HepG2 (cell line): ENCODE measurements around the gene NRAP. TPM values are rescaled to one million over a fixed set of nuclear protein-coding genes. Genes with fewer than 3 reads are reported as not detected.

ENCODE experiments used
- ATAC-seq: fragments of 200-7000 bp; cut with Tn5 transposase; 3 replicates; pipeline ENCODE4 v1.9.1; 2020; ENCODE audit warnings: mild to moderate bottlenecking, moderate library complexity
- BruUV-seq: library from RNA; stranded (reverse); fragments of 400-500 nt; replicated peaks from 2 replicates; lab custom pipeline; 2021; lab: Mats Ljungman, UMichigan
- CTCF ChIA-PET: fragments of 300-600 bp; formaldehyde crosslinking; extraction: SDS; loops from one replicate; lab custom pipeline; 2021; ENCODE audit warnings: low total read pairs, inconsistent platforms, low intra/inter-chr PET ratio; lab: Yijun Ruan, JAX
- POLR2A ChIA-PET: fragments of 350-600 bp; sonication (Branson Sonifier 250); formaldehyde crosslinking; loops from one replicate; lab custom pipeline; 2020; ENCODE audit warnings: antibody characterized with exemption, inconsistent platforms; lab: Yijun Ruan, JAX
- DNase-seq: peaks from one replicate; pipeline ENCODE4 v3.0.0-alpha.2; 2015; ENCODE audit warnings: low spot score
- FAIRE-seq: peaks from 3 replicates; lab custom pipeline; 2011; peaks lifted over from hg19 to GRCh38; lab: Jason Lieb, UNC
- H2AFZ ChIP-seq: one replicate; pipeline ENCODE4 v1.6.1; 2011; ENCODE audit warnings: low read length, inconsistent platforms
- H3K27ac ChIP-seq: fragments of 300-600 bp; 3 replicates; pipeline ENCODE4 v1.8.0; 2011; ENCODE audit warnings: mixed run types, mild to moderate bottlenecking, mixed read lengths, low read length, inconsistent platforms; ENCODE audit not compliant: insufficient read depth; ENCODE audit errors: extremely low read length
- H3K27me3 ChIP-seq, 2 experiments: fragments of 200-600 bp in 1 of 2; 2 replicates in 1 of 2; 3 replicates in 1 of 2; pipeline versions ENCODE4 v1.6.0 to v1.8.0; 2011; ENCODE audit warnings: low read length in 2 of 2, mild to moderate bottlenecking in 2 of 2, moderate library complexity in 2 of 2, inconsistent platforms in 1 of 2; ENCODE audit not compliant: insufficient read depth in 2 of 2, control insufficient read depth in 1 of 2
- H3K36me3 ChIP-seq, 2 experiments: fragments of 200-600 bp in 1 of 2; replicated peaks in 1 of 2; 2 replicates in 1 of 2; 3 replicates in 1 of 2; pipeline versions ENCODE4 v1.5.1 to v1.8.0; 2011; ENCODE audit warnings: low read length in 2 of 2, inconsistent platforms in 1 of 2; ENCODE audit not compliant: insufficient read depth in 2 of 2, control insufficient read depth in 1 of 2
- H3K4me1 ChIP-seq: 2 replicates; pipeline ENCODE4 v1.5.1; 2012; ENCODE audit warnings: low read length, inconsistent platforms; ENCODE audit not compliant: insufficient read depth
- H3K4me2 ChIP-seq: 2 replicates; pipeline ENCODE4 v1.6.0; 2011; ENCODE audit warnings: low read depth, low read length, inconsistent platforms
- H3K4me3 ChIP-seq, 3 experiments: fragments of 200-600 bp in 1 of 3; sonication (generic), shearing (Covaris generic) in 1 of 3; replicated peaks in 1 of 3; 2 replicates each; pipeline ENCODE4 v1.5.1; 2011 to 2016; ENCODE audit warnings: low read length in 3 of 3, inconsistent platforms in 2 of 3, low read depth in 2 of 3, mild to moderate bottlenecking in 2 of 3, control low read depth in 1 of 3, mixed read lengths in 1 of 3; ENCODE audit not compliant: insufficient read depth in 1 of 3
- H3K79me2 ChIP-seq: one replicate; pipeline ENCODE4 v1.6.1; 2011; ENCODE audit warnings: low read length, inconsistent platforms; ENCODE audit not compliant: insufficient read depth
- H3K9ac ChIP-seq: 2 replicates; pipeline ENCODE4 v1.6.0; 2011; ENCODE audit warnings: mild to moderate bottlenecking, low read depth, low read length, inconsistent platforms; ENCODE audit not compliant: insufficient read depth
- H3K9me3 ChIP-seq: 2 replicates; pipeline ENCODE4 v1.5.1; 2012; ENCODE audit warnings: mild to moderate bottlenecking, low read length
- H4K20me1 ChIP-seq: 2 replicates; pipeline ENCODE4 v1.6.0; 2011; ENCODE audit warnings: inconsistent platforms, mild to moderate bottlenecking, low read length, moderate library complexity; ENCODE audit not compliant: insufficient read depth
- CEBPG ChIP-seq: IDR thresholded peaks from 2 replicates; pipeline ENCODE4 v1.6.1; 2016
- ETV5 ChIP-seq: IDR thresholded peaks from 2 replicates; pipeline ENCODE4 v1.6.1; 2018; ENCODE audit warnings: missing biosample characterization, missing genetic modification reagents, inconsistent platforms, borderline replicate concordance
- FOXC1 ChIP-seq: sonication (generic); formaldehyde crosslinking; IDR thresholded peaks from 2 replicates; pipeline ENCODE4 v1.8.0; 2022; ENCODE audit warnings: mild to moderate bottlenecking, missing genetic modification reagents, borderline replicate concordance
- MTF1 ChIP-seq: sonication (generic); formaldehyde crosslinking; IDR thresholded peaks from 2 replicates; pipeline ENCODE4 v1.5.0; 2020; ENCODE audit warnings: missing genetic modification reagents
- NR1H2 ChIP-seq: sonication (generic); formaldehyde crosslinking; IDR thresholded peaks from 2 replicates; pipeline ENCODE4 v1.8.1; 2022; ENCODE audit warnings: low read depth, missing genetic modification reagents, borderline replicate concordance
- RELA ChIP-seq: sonication (generic); formaldehyde crosslinking; IDR thresholded peaks from 2 replicates; pipeline ENCODE4 v1.4.0; 2020; ENCODE audit warnings: missing genetic modification reagents
- SIX4 ChIP-seq: sonication (generic); formaldehyde crosslinking; IDR thresholded peaks from 2 replicates; pipeline ENCODE4 v1.4.0; 2020; ENCODE audit warnings: missing genetic modification reagents
- STAT6 ChIP-seq: sonication (generic); formaldehyde crosslinking; IDR thresholded peaks from 2 replicates; pipeline ENCODE4 v1.4.0; 2020; ENCODE audit warnings: missing genetic modification reagents, mild to moderate bottlenecking, borderline replicate concordance
- ZBTB42 ChIP-seq: sonication (generic); formaldehyde crosslinking; IDR thresholded peaks from 2 replicates; pipeline ENCODE4 v1.5.0; 2020; ENCODE audit warnings: mild to moderate bottlenecking, missing genetic modification reagents
- ZNF20 ChIP-seq: sonication (generic); formaldehyde crosslinking; IDR thresholded peaks from 2 replicates; pipeline ENCODE4 v1.4.0; 2020; ENCODE audit warnings: mild to moderate bottlenecking, moderate library complexity, missing genetic modification reagents
- ZNF567 ChIP-seq: sonication (generic); formaldehyde crosslinking; IDR thresholded peaks from 2 replicates; pipeline ENCODE4 v1.8.1; 2023; ENCODE audit warnings: mild to moderate bottlenecking, missing genetic modification reagents, borderline replicate concordance
- ZNF720 ChIP-seq: sonication (generic); formaldehyde crosslinking; IDR thresholded peaks from 2 replicates; pipeline ENCODE4 v1.4.0; 2020; ENCODE audit warnings: missing genetic modification reagents
- ZSCAN20 ChIP-seq: sonication (generic); formaldehyde crosslinking; IDR thresholded peaks from 2 replicates; pipeline ENCODE4 v1.4.0; 2020; ENCODE audit warnings: missing genetic modification reagents, mild to moderate bottlenecking, borderline replicate concordance
- WGBS: methylation state at CpG from one replicate; pipeline ENCODE4 v1.1.6; 2017; ENCODE audit warnings: low lambda C conversion rate; 5-methylcytosine and 5-hydroxymethylcytosine counted together
- in situ Hi-C: cut with HindIII; loops from 2 replicates; pipeline ENCODE4 v1.10.0; 2017; ENCODE audit warnings: low pct_unique_long_range_greater_than_20kb; ENCODE audit not compliant: extremely low pct_ligation_motif_present
- intact Hi-C: fragments of 100-400 bp; cut with micrococcal nuclease; formaldehyde crosslinking; loops from one replicate; pipeline ENCODE4 v1.10.0; 2022; ENCODE audit not compliant: unreplicated experiment
- polyA plus RNA-seq, 8 experiments: library from polyadenylated mRNA; depleted of rRNA in 3 of 8; stranded (reverse) in 7 of 8; unstranded in 1 of 8; fragments of >200 nt; fragmentation: Illumina TruSeq in 4 of 8; extraction: Trizol in 4 of 8; gene quantifications; 2 replicates each; pipeline versions ENCODE4 v1.2.1 to v1.2.3, GENCODE V29; 2011 to 2016; ENCODE audit warnings: low read depth in 4 of 8, missing spikeins in 1 of 8, mixed read lengths in 1 of 8; ENCODE audit not compliant: insufficient read depth in 1 of 8
- total RNA-seq, 5 experiments: library from RNA; depleted of rRNA; stranded (reverse); fragments of >200 nt; fragmentation: Illumina TruSeq; extraction: Trizol; gene quantifications; 2 replicates each; pipeline ENCODE4 v1.2.3, GENCODE V29; 2016; ENCODE audit warnings: low read depth in 1 of 5
- TF ChIP-seq, protein P1 (sequence below): sonication (generic); formaldehyde crosslinking; IDR thresholded peaks from 2 replicates; pipeline ENCODE4 v1.5.0; 2020; ENCODE audit warnings: missing genetic modification reagents
- TF ChIP-seq, protein P2 (sequence below): sonication (generic); formaldehyde crosslinking; IDR thresholded peaks from 2 replicates; pipeline ENCODE4 v1.8.1; 2023; ENCODE audit warnings: mild to moderate bottlenecking, missing genetic modification reagents

Gene NRAP
- total and polyA plus RNA-seq, 2 of the 13 experiments (the other 11 are each of a cell fraction or from before 2014, with no cell fraction given) = not detected

- no peak overlapping the region for H3K4me3 ChIP-seq
- TF ChIP-seq RELA (CRISPR knock-in tag) (no peak), ETV5 (CRISPR knock-in tag) (no peak), STAT6 (CRISPR knock-in tag) (no peak), ZSCAN20 (CRISPR knock-in tag) (no peak), CEBPG (no peak)
- H3K27me3 ChIP-seq = peaks cover 0 to 16% of the 10 kb centered on the region in 2 experiments; a peak in 2 of 5 replicates
- no peak overlapping the region for H3K27ac ChIP-seq
- H3K4me1 ChIP-seq = peaks cover 7% of the 10 kb centered on the region
- no peak overlapping the region for H3K4me2 ChIP-seq
- no peak overlapping the region for H3K9ac ChIP-seq
- FAIRE-seq = no peak
- ATAC-seq = no peak
- intact Hi-C loops = no loop called here
- H3K79me2 ChIP-seq = no peaks in the 10 kb centered on the region
- POLR2A ChIA-PET = no interaction called here
- no peak for DNase-seq
- 45% methylated on average over 6 of the region's 13 CpGs for WGBS
- H2AFZ ChIP-seq = no peak overlapping the region
- no TSS peak for BruUV-seq
- no peaks in the 10 kb centered on the region for H3K36me3 ChIP-seq
- H4K20me1 ChIP-seq = no peaks in the 10 kb centered on the region
- in situ Hi-C loops = no loop called here
- H3K9me3 ChIP-seq = no peaks in the 10 kb centered on the region
- CTCF ChIA-PET = no interaction called here
These were observed 69.2 kb downstream of the NRAP start for GRCh38 chr10:113594652-113595051.

DNA sequence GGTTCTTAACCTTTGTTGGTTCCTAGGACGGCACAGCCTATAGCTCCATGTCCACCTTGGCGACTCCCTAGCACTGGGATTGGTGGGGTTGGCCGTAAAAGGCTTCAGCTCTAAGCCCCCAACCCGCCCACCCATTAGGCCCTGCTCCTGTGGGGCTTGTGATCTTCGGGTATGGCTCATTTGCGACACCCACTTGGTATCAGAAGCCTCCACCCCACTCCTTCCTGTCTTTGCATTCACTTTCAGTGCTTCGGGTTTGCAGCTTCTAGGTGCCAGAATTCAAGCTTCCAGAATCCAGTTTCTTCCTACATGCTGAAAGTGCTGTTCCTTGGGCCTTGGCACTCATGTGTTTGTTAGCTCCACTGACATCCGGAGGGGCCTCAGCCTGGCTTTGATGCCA lies 71.5 kb downstream of the NRAP start:
- BruUV-seq = no TSS peak
- no peak overlapping the region for H2AFZ ChIP-seq
- H3K4me3 ChIP-seq = no peak overlapping the region
- H3K27me3 ChIP-seq = peaks cover 0 to 16% of the 10 kb centered on the region in 2 experiments; a peak in 2 of 5 replicates
- WGBS = 52% methylated on average over 4 of the region's 8 CpGs
- CTCF ChIA-PET = no interaction called here
- H3K4me2 ChIP-seq = no peak overlapping the region
- no peak overlapping the region for H3K9ac ChIP-seq
- H3K4me1 ChIP-seq = peaks cover 17% of the 10 kb centered on the region
- H3K9me3 ChIP-seq = no peaks in the 10 kb centered on the region
- DNase-seq (no peak), FAIRE-seq (no peak), ATAC-seq (no peak)
- in situ Hi-C loops (no loop called here), intact Hi-C loops (no loop called here)
- POLR2A ChIA-PET = no interaction called here
- no peak overlapping the region for H3K27ac ChIP-seq
- H3K36me3 ChIP-seq = no peaks in the 10 kb centered on the region
- H4K20me1 ChIP-seq = no peaks in the 10 kb centered on the region
- H3K79me2 ChIP-seq = no peaks in the 10 kb centered on the region
- TF ChIP-seq ZNF720 (CRISPR knock-in tag) (no peak), ZBTB42 (no peak), FOXC1 (CRISPR knock-in tag) (no peak), SIX4 (no peak), MTF1 (CRISPR knock-in tag) (no peak), NR1H2 (no peak), ZNF20 (CRISPR knock-in tag) (no peak), ZNF567 (CRISPR knock-in tag) (no peak)
- TF ChIP-seq, protein P1, sequence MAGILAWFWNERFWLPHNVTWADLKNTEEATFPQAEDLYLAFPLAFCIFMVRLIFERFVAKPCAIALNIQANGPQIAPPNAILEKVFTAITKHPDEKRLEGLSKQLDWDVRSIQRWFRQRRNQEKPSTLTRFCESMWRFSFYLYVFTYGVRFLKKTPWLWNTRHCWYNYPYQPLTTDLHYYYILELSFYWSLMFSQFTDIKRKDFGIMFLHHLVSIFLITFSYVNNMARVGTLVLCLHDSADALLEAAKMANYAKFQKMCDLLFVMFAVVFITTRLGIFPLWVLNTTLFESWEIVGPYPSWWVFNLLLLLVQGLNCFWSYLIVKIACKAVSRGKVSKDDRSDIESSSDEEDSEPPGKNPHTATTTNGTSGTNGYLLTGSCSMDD (CRISPR knock-in tag) = no peak
- TF ChIP-seq, protein P2, sequence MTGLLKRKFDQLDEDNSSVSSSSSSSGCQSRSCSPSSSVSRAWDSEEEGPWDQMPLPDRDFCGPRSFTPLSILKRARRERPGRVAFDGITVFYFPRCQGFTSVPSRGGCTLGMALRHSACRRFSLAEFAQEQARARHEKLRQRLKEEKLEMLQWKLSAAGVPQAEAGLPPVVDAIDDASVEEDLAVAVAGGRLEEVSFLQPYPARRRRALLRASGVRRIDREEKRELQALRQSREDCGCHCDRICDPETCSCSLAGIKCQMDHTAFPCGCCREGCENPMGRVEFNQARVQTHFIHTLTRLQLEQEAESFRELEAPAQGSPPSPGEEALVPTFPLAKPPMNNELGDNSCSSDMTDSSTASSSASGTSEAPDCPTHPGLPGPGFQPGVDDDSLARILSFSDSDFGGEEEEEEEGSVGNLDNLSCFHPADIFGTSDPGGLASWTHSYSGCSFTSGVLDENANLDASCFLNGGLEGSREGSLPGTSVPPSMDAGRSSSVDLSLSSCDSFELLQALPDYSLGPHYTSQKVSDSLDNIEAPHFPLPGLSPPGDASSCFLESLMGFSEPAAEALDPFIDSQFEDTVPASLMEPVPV (CRISPR knock-in tag) = no peak
